Lower leg skin (tissue), 3 donors: Measurements from ENCODE around the gene THADA.

Experiments used
- CTCF ChIP-seq, 3 donors: fragments of 450-650 bp; IDR thresholded peaks; one replicate each; pipeline ENCODE4 v1.5.1; 2016; ENCODE audit warnings: antibody characterized with exemption in 3 of 3, mild to moderate bottlenecking in 3 of 3, moderate library complexity in 2 of 3
- POLR2A ChIP-seq, 2 donors: fragments of 450-650 bp; IDR thresholded peaks; one replicate each; pipeline ENCODE4 v1.6.1; 2016 to 2017; ENCODE audit warnings: antibody characterized with exemption in 2 of 2, mild to moderate bottlenecking in 1 of 2, moderate library complexity in 1 of 2

- TF ChIP-seq POLR2A (IDR thresholded peaks at IDR 0.05): no peak
- no peak for TF ChIP-seq CTCF (IDR thresholded peaks at IDR 0.05)
Observed at GRCh38 chr2:43464590-43464989, 131.2 kb downstream of the THADA start.
